CD14-positive monocyte (primary cell): ENCODE measurements around the gene RABGAP1. TPM values are rescaled to one million over a fixed set of nuclear protein-coding genes. Genes with fewer than 3 reads are reported as not detected.

Experiments used
- DNase-seq, 3 donors: peaks; one replicate each; pipeline ENCODE4 v3.0.0-alpha.2; 2011 to 2022
- H2AFZ ChIP-seq: 2 replicates; pipeline ENCODE4 v1.6.0; 2012; ENCODE audit warnings: mild to moderate bottlenecking, low read depth, low read length, inconsistent platforms; ENCODE audit not compliant: insufficient read depth, poor library complexity, severe bottlenecking
- H3K27ac ChIP-seq, 2 donors: 1 replicate in 1 of 2; 2 replicates in 1 of 2; pipeline ENCODE4 v1.5.1; 2012 to 2013; ENCODE audit warnings: low read length in 2 of 2, control low read depth in 1 of 2, inconsistent platforms in 1 of 2, low read depth in 1 of 2, mild to moderate bottlenecking in 1 of 2
- H3K27me3 ChIP-seq, 2 donors: one replicate each; pipeline versions ENCODE4 v1.6.0 to v1.6.1; 2011 to 2013; ENCODE audit warnings: low read length in 2 of 2; ENCODE audit not compliant: control insufficient read depth in 2 of 2, insufficient read depth in 2 of 2
- H3K36me3 ChIP-seq, 2 donors: replicated peaks in 1 of 2; 1 replicate in 1 of 2; 2 replicates in 1 of 2; pipeline versions ENCODE4 v1.5.1 to v1.6.1; 2012 to 2013; ENCODE audit warnings: low read length in 2 of 2, control low read depth in 1 of 2, inconsistent platforms in 1 of 2, mild to moderate bottlenecking in 1 of 2; ENCODE audit not compliant: insufficient read depth in 2 of 2, control insufficient read depth in 1 of 2
- H3K4me1 ChIP-seq, 2 donors: 1 replicate in 1 of 2; 2 replicates in 1 of 2; pipeline versions ENCODE4 v1.5.1 to v1.6.1; 2012 to 2013; ENCODE audit warnings: low read length in 2 of 2, control low read depth in 1 of 2, inconsistent platforms in 1 of 2, mild to moderate bottlenecking in 1 of 2, moderate library complexity in 1 of 2; ENCODE audit not compliant: insufficient read depth in 2 of 2, control insufficient read depth in 1 of 2
- H3K4me2 ChIP-seq: replicated peaks from 2 replicates; pipeline ENCODE3; 2012; ENCODE audit warnings: low read length, moderate library complexity, mild to moderate bottlenecking; ENCODE audit not compliant: poor library complexity, severe bottlenecking; ENCODE audit errors: extremely low read depth
- H3K4me3 ChIP-seq, 3 experiments: fragments of 200-600 bp in 1 of 3; sonication (generic) in 1 of 3; replicated peaks in 1 of 3; 1 replicate in 2 of 3; 2 replicates in 1 of 3; pipeline ENCODE4 v1.5.1; 2011 to 2013; ENCODE audit warnings: low read length in 3 of 3, mild to moderate bottlenecking in 3 of 3, control low read depth in 2 of 3, low read depth in 2 of 3, inconsistent platforms in 1 of 3, moderate library complexity in 1 of 3
- H3K79me2 ChIP-seq: 2 replicates; pipeline ENCODE4 v1.6.0; 2012; ENCODE audit warnings: mild to moderate bottlenecking, control low read depth, inconsistent platforms, low read length, moderate library complexity; ENCODE audit not compliant: insufficient read depth
- H3K9ac ChIP-seq: 2 replicates; pipeline ENCODE4 v1.6.0; 2017; ENCODE audit warnings: low read length, mild to moderate bottlenecking; ENCODE audit not compliant: insufficient read depth, poor library complexity, severe bottlenecking
- H3K9me3 ChIP-seq, 2 donors: replicated peaks in 1 of 2; 1 replicate in 1 of 2; 2 replicates in 1 of 2; pipeline versions ENCODE4 v1.5.1 to v1.6.1; 2012 to 2013; ENCODE audit warnings: low read length in 2 of 2, control low read depth in 1 of 2; ENCODE audit not compliant: control insufficient read depth in 1 of 2, insufficient read depth in 1 of 2
- H4K20me1 ChIP-seq: 2 replicates; pipeline ENCODE4 v1.6.0; 2012; ENCODE audit warnings: mild to moderate bottlenecking, low read length, control low read depth, moderate library complexity; ENCODE audit not compliant: insufficient read depth
- H3K27ac Mint-ChIP-seq, 7 donors: one replicate each; pipeline ENCODE4 v1.8.0; 2020; ENCODE audit warnings: mild to moderate bottlenecking in 7 of 7, mixed read lengths in 7 of 7, moderate library complexity in 6 of 7, inconsistent platforms in 2 of 7
- H3K27me3 Mint-ChIP-seq, 3 donors: one replicate each; pipeline ENCODE4 v1.8.0; 2021 to 2022; ENCODE audit warnings: low read depth in 3 of 3, mild to moderate bottlenecking in 3 of 3, mixed read lengths in 3 of 3, moderate library complexity in 3 of 3, inconsistent platforms in 1 of 3
- H3K36me3 Mint-ChIP-seq, 2 donors: one replicate each; pipeline ENCODE4 v1.8.0; 2020; ENCODE audit warnings: mixed read lengths in 2 of 2, inconsistent platforms in 1 of 2, mild to moderate bottlenecking in 1 of 2
- H3K4me1 Mint-ChIP-seq: one replicate; pipeline ENCODE4 v1.8.0; 2020; ENCODE audit warnings: mild to moderate bottlenecking, mixed read lengths
- H3K4me3 Mint-ChIP-seq, 2 donors: one replicate each; pipeline ENCODE4 v1.8.0; 2020; ENCODE audit warnings: mild to moderate bottlenecking in 2 of 2, mixed read lengths in 2 of 2, moderate library complexity in 1 of 2
- H3K9me3 Mint-ChIP-seq, 7 donors: one replicate each; pipeline ENCODE4 v1.8.0; 2020 to 2022; ENCODE audit warnings: mixed read lengths in 7 of 7, mild to moderate bottlenecking in 6 of 7, moderate library complexity in 6 of 7, inconsistent platforms in 2 of 7
- WGBS: methylation state at CpG from one replicate; pipeline ENCODE4 v1.1.5; 2013; ENCODE audit warnings: missing lambda C conversion rate; ENCODE audit not compliant: insufficient coverage; 5-methylcytosine and 5-hydroxymethylcytosine counted together
- intact Hi-C, 2 donors: fragments of 100-400 bp; cut with micrococcal nuclease; formaldehyde crosslinking; loops; one replicate each; pipeline versions ENCODE4 v1.15.0 to v1.15.1; 2023
- polyA plus RNA-seq, 3 donors: library from polyadenylated mRNA; depleted of rRNA in 1 of 3; unstranded in 2 of 3; stranded (reverse) in 1 of 3; fragments of 300-500 nt in 2 of 3; fragments of >200 nt in 1 of 3; fragmentation: Illumina TruSeq in 2 of 3; gene quantifications; 1 replicate in 2 of 3; 2 replicates in 1 of 3; pipeline ENCODE4 v1.2.3, GENCODE V29; 2012 to 2021
- TF ChIP-seq, protein P1 (sequence below): fragments of 200-600 bp; IDR thresholded peaks from one replicate; pipeline ENCODE4 v1.8.0; 2022; ENCODE audit warnings: antibody characterized with exemption, mild to moderate bottlenecking

Gene RABGAP1
- polyA plus RNA-seq, 3 donors, result 14.7 to 24.1 (median 19.3) TPM

DNA sequence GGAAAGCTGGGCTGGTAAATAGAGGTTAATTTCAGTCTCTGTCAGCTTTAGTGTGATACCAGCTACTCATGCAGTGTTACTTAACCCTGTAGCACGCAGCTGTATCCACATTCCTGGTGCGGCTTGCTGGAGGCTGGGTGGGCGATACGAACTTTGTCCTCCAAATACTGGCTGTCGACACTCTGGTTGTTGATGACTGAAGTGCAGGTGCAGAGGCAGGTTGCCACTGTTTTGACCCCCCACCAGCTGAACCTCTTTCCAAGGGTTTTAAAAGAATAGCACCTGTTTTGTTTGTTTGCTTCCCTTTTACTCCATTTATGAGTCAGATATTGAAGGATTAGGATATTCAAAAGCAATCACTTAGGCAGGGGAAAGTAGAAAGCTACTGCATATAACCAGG, 4.4 kb upstream of the RABGAP1 start:
- Mint-ChIP-seq H3K4me1 (peaks cover 35% of the 10 kb centered on the region), H3K27me3 (no peaks in the 10 kb centered on the region), H3K4me3 (no peak overlapping the region), H3K36me3 (peaks cover 26 to 33% of the 10 kb centered on the region in 2 donors), H3K27ac (no peak overlapping the region), H3K9me3 (no peaks in the 10 kb centered on the region)
- WGBS, result 100% methylated on average over 4 of the region's 5 CpGs
- peaks cover 4% of the 10 kb centered on the region for H4K20me1 ChIP-seq
- H3K27me3 ChIP-seq, result no peaks in the 10 kb centered on the region
- H3K9ac ChIP-seq, result no peak overlapping the region
- intact Hi-C loops, result no loop called here
- H3K79me2 ChIP-seq, result peaks cover 66% of the 10 kb centered on the region
- no peaks in the 10 kb centered on the region for H3K9me3 ChIP-seq
- no peak overlapping the region for H3K4me3 ChIP-seq
- H3K27ac ChIP-seq, result no peak overlapping the region
- H3K36me3 ChIP-seq, result peaks cover 8 to 24% of the 10 kb centered on the region in 2 donors
- TF ChIP-seq, protein P1, sequence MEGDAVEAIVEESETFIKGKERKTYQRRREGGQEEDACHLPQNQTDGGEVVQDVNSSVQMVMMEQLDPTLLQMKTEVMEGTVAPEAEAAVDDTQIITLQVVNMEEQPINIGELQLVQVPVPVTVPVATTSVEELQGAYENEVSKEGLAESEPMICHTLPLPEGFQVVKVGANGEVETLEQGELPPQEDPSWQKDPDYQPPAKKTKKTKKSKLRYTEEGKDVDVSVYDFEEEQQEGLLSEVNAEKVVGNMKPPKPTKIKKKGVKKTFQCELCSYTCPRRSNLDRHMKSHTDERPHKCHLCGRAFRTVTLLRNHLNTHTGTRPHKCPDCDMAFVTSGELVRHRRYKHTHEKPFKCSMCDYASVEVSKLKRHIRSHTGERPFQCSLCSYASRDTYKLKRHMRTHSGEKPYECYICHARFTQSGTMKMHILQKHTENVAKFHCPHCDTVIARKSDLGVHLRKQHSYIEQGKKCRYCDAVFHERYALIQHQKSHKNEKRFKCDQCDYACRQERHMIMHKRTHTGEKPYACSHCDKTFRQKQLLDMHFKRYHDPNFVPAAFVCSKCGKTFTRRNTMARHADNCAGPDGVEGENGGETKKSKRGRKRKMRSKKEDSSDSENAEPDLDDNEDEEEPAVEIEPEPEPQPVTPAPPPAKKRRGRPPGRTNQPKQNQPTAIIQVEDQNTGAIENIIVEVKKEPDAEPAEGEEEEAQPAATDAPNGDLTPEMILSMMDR, result no peak
- H2AFZ ChIP-seq, result no peak overlapping the region
- no peak overlapping the region for H3K4me2 ChIP-seq
- H3K4me1 ChIP-seq, result peaks cover 25 to 32% of the 10 kb centered on the region in 2 donors
- no peak for DNase-seq

GRCh38 chr9:122936883-122937282, 3.9 kb upstream of the RABGAP1 start:
- H2AFZ ChIP-seq, result no peak overlapping the region
- TF ChIP-seq, protein P1, result no peak
- Mint-ChIP-seq H3K9me3 (no peaks in the 10 kb centered on the region), H3K4me3 (no peak overlapping the region), H3K4me1 (peaks cover 37% of the 10 kb centered on the region), H3K27me3 (no peaks in the 10 kb centered on the region), H3K27ac (no peak overlapping the region), H3K36me3 (peaks cover 26 to 33% of the 10 kb centered on the region in 2 donors)
- H3K27me3 ChIP-seq, result no peaks in the 10 kb centered on the region
- H4K20me1 ChIP-seq, result peaks cover 9% of the 10 kb centered on the region
- peaks cover 66% of the 10 kb centered on the region for H3K79me2 ChIP-seq
- H3K4me2 ChIP-seq, result no peak overlapping the region
- no peak overlapping the region for H3K9ac ChIP-seq
- no peaks in the 10 kb centered on the region for H3K9me3 ChIP-seq
- no peak overlapping the region for H3K4me3 ChIP-seq
- H3K4me1 ChIP-seq, result peaks cover 30 to 37% of the 10 kb centered on the region in 2 donors
- intact Hi-C loops, result no loop called here
- DNase-seq, result no peak
- H3K27ac ChIP-seq, result no peak overlapping the region
- no CpG with 5 or more reads among the region's 1 CpG for WGBS
- H3K36me3 ChIP-seq, result peaks cover 8 to 24% of the 10 kb centered on the region in 2 donors
